ENCODE data around the gene COX6A1. TPM values are rescaled to one million over a fixed set of nuclear protein-coding genes. Genes with fewer than 3 reads are reported as not detected.

The COX6A1 gene
- total RNA-seq, 2 experiments from 2014 or later, result 323 to 355 TPM

DNA sequence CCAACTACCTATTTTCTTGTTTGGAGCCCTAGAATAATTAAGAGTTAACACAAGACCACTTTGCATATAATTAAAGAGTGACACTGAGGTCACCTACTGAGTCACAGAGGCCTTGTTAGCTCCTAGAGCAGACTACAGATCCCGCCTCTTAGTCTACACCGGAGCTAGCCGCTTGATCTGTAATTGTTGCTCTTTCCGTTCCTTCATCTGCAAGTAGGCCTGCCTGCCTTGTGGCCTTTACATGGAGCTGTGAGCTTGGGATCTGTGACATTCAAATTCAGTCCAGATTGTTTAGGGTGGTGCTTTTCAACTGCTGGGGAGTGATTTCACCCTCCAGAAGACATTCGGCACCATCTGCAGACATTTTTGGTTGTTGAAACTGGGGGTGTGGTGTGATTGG lies 52.4 kb downstream of the COX6A1 start:
- ChIA-PET CTCF (interaction anchor here (1.0 to 2.3 kb wide), 5 partner anchors 11 to 27 kb away, joined by 3 to 6 read pairs (median 4); no protein-coding TSS in a partner anchor), POLR2A (no interaction called here)
- Mint-ChIP-seq H3K4me3 (no peak overlapping the region), H3K27me3 (no peaks in the 10 kb centered on the region), H3K36me3 (ENCODE audit: low read depth) (no peaks in the 10 kb centered on the region), H3K9me3 (no peaks in the 10 kb centered on the region), H3K27ac (no peak overlapping the region), H3K4me1 (peaks cover 8% of the 10 kb centered on the region)
- no peak for DNase-seq

Other genes with a start within 250 kb of the COX6A1 start
- gene GCN1, start 243.4 kb upstream of the COX6A1 start, total RNA-seq, result 10 to 100 TPM; 90.2 to 95.5 TPM
- 1,000 to 10,000 TPM; 1,972 to 2,164 TPM for gene RPLP0, start 237.0 kb upstream of the COX6A1 start, total RNA-seq
- 100 to 1,000 TPM; 201 to 236 TPM for gene PXN, start 172.4 kb upstream of the COX6A1 start, total RNA-seq
- 1,000 to 10,000 TPM; 1,162 to 3,350 TPM for gene RNU4-2, start 146.2 kb upstream of the COX6A1 start, total RNA-seq
- 1,000 to 10,000 TPM in 1 of 2 experiments, 100 to 1,000 TPM in 1; 672 to 1,846 TPM for gene RNU4-1, start 144.9 kb upstream of the COX6A1 start, total RNA-seq
- gene SIRT4, start 135.8 kb upstream of the COX6A1 start, total RNA-seq, result 1 to 10 TPM in 1 of 2 experiments, under 1 TPM in 1; 0.94 to 1.8 TPM
- not detected for gene PLA2G1B, start 110.3 kb upstream of the COX6A1 start, total RNA-seq
- gene MSI1, start 68.9 kb upstream of the COX6A1 start, total RNA-seq, result not detected
- gene TRIAP1, start 8.3 kb downstream of the COX6A1 start, total RNA-seq, result 10 to 100 TPM; 26.7 to 31.6 TPM
- gene GATC, start 8.3 kb downstream of the COX6A1 start, total RNA-seq, result 10 to 100 TPM; 27.3 to 32.3 TPM
- gene SRSF9, start 31.6 kb downstream of the COX6A1 start, total RNA-seq, result 100 to 1,000 TPM; 145 to 159 TPM
- 100 to 1,000 TPM; 257 to 297 TPM for gene DYNLL1, start 58.0 kb downstream of the COX6A1 start, total RNA-seq
- 10 to 100 TPM; 25.5 to 27.9 TPM for gene COQ5, start 91.0 kb downstream of the COX6A1 start, total RNA-seq
- gene RNF10, start 96.2 kb downstream of the COX6A1 start, total RNA-seq, result 100 to 1,000 TPM; 191 to 219 TPM
- gene POP5, start 143.3 kb downstream of the COX6A1 start, total RNA-seq, result 10 to 100 TPM; 60.8 to 64.7 TPM
- gene CABP1, start 202.5 kb downstream of the COX6A1 start, total RNA-seq, result under 1 TPM; 0.10 to 0.29 TPM
- 10 to 100 TPM; 80.5 to 94.4 TPM for gene MLEC, start 249.0 kb downstream of the COX6A1 start, total RNA-seq